Stimulated activated CD4-positive, alpha-beta T cell treated with anti-CD3 and anti-CD28 coated beads, Interleukin-1b, Interleukin-23, amount 100 ng/mL, for 24 hours (primary cell): Measurements from ENCODE around the gene CPM.

ENCODE experiments used
- DNase-seq, 4 experiments: peaks; one replicate each; pipeline ENCODE4 v3.0.0-alpha.2; 2020; ENCODE audit warnings: low read depth in 4 of 4, low spot score in 1 of 4

CPM gene

DNA sequence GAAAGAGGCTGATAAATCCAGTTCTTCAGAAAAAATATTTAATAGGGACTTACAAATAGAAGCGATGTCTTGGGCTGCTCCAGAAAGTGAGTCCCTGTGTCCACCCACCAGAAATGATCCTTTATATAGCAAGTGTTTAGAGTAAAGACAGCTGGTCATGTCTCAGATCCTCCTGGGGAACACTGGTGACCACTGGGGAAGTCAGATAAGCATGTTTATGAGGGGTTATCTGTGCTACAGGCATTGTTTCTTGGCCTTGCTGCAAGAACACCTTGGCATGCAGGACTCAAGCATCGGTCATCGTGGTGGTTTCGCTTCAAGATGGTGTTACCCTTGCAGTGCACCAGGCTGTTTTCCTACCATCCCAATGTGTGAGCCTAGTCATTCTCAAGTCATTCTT is 27.2 kb downstream of the CPM start:
- no peak for DNase-seq

DNA sequence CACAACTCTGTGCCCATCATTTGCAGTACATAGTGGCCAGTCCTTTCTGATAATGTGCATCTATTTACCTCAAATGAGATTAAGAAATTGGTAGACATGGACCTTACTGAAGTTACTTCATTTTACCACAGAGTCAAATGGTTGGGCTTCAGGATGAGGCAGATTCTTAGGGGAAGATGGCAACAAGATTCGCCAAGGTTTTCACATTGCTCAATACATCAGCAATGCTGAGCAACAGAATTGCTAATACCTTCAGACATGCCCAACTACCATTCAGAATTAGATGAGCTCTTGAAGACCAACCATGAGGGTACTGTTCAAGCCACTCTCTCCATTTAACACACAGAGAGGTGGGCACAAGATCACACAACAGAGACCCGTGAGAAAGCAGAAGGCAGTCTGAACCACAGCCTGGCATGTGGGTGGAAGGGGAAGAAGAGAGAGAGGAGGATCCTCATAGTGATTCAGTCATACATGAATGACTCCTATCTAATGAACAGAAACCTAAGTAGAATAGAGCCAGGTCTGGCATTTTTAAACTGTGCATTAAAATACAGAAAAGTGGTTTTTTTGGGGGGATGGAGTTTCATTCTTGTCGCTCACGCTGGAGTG is 28.5 kb downstream of the CPM start:
- DNase-seq = no peak

DNA sequence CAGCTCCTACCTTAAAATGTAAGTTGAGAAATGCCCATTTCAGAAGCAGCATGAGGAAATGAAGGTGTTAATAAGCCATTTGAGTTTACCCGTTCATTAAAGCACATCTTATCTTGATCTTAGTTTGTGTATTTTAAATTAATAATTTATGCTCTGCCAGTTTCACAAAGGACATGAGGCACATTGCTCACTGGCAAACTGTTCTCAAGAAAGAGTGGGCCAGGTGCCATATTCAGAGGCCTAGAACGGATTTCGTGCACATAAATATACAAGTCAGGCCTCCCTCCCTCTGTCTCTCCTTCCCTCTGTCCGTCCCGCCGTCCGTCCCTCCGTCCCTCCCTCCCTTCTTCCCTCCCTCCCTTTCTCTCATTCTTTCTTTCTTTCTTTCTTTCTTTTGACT is 29.5 kb downstream of the CPM start:
- no peak for DNase-seq

DNA sequence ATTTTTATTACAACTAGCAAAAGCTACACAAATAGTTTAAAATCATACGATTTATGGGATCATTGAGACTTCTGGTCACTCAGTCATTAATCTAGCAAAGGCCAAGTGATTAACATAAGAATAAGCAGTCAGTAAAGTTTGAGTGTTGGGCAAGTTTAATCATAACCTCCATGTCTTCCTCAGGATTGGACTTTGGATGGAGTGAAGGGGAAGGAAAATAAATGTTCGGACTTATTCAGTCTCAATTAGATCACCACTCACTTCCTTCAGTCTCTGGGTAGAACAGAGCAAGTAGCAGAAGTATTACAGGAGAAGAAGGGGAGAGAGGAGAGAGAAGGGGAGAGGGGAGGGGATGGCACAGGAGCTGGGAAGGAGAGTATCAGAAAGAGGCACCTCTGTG is 31.4 kb downstream of the CPM start:
- no peak for DNase-seq

DNA sequence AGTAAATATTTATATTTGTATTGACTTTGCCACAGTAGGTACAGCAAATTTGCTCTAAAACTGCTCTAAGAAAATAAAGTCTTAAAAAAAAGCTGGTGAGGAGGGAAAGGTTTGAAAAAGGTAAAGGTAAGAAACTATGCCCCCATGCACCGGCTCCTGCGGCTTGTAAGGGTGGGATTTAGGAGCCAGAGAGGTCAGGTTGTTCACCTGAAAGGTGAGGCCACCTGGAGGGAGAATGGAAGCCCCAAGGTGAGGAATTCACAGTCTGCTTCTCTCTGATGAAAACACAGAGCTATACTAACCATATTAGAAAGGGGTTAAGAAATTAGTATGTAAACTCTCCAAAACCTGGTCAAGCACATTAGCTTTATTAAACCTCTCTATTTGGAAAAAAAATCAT is 31.8 kb downstream of the CPM start:
- DNase-seq = no peak

DNA sequence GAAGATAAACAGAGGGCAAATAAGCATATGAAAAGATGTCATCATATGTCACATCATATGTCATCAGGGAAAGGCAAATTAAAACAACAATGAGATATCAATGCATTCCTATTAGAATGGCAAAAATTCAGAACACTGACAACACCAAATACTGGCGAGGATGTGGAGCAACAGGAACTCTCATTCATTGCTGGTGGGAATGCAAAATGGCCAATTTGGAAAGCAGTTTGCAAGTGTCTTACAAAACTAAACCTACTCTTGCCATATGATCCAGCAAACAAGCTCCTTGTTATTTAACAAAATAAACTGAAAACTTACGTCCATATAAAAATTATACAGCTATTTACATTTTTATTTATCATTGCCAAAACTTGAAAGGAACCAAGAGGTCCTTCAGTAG is 32.7 kb downstream of the CPM start:
- no peak for DNase-seq

DNA sequence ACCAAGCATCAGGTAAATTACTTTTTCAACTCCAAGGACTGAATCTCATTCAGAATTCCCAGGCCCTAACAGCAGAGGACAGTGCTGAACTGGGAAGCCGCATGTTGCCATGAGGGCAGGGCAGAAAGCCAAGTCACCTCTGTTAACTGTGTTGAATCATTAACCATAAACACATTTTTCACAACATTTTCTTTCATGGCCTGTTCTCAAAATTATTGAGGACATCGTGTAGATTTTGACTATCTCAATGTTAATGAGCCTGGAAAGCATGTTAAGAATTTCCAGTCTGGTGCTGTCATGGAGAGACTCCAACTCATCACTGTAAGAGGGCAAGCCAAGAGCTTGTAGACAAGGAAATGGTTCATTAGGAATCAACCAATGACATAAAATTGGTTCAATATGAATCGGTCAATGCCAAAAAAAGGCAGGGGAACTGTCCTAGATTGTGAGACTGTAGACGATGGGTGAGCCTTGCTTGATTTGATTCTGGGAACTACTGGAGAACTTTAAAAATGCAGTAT is 33.7 kb downstream of the CPM start:
- DNase-seq = no peak

DNA sequence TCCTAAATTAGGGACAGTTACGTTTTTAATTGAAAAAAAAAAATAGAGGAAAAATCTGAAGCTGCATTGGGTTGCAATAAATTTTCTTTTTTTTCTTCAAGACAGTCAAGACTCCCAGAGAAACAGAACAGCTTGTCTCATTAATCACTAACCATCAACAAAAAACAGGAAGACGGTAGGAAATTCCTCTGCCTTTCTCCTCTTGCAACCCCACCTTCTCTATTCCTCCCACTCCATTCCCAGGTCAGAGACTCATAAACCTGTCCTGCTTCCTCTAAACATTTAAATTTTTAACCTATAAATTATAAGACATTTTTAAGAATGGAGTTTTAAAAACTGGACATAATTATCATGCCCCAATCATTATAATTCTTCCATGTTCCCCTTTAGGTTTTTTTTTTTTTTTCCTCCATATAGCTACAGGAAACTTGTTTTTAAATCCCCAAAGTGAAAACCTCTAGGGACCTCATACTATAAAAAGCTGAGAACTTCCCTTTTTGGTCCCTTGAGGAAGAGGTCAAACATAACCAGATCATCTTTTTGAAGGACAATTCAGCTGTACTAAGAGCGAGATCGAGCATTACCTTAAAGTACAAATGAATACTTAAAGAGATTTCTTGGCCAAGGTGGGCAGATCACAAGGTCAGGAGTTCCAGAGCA is 36.0 kb downstream of the CPM start:
- no peak for DNase-seq

DNA sequence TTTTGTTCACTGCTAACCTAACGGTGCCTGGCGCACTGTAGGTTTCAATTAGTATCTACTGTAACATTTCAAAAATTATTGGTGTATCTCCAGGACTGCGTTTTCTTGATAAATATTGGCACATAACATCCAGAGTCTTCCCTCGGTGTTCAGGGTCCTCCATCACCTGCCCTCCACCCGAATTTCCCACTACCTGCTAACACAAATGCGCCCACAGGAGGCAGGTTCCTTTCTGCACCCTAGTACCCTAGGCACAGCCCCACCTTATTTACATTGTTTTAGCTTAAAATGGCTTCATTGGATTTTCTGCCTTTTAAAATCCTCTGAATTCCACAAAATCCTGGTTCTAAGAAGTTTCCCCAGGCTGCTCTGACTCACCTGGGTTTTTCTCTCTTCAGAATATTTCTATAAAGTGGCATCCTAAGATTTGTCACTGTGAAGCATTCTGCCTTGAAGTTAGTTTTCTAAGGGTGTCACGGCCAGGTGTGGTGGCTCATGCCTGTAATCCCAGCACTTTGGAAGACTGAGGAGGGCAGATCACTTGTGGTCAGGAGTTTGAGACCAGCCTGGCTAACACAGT is 38.6 kb downstream of the CPM start:
- DNase-seq = no peak

DNA sequence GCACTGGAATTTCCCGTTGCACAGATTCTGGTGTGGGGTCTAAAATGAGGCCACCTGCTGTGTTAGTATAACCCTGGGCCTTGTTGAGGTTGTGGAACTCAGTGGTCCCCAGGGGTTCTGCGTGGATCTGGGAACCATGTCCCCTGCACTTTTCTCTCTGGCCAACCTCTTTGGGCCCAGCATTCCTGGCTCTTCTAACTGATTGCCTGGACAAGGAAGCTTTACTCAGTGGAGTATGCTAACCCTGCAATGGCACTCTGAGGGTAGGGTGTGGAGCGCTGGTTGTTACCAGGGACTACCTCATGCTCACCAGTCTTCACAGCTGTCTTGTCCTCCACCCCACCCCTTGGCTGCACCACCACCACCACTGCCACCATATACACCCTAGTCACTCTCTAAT is 39.2 kb downstream of the CPM start:
- DNase-seq = no peak

DNA sequence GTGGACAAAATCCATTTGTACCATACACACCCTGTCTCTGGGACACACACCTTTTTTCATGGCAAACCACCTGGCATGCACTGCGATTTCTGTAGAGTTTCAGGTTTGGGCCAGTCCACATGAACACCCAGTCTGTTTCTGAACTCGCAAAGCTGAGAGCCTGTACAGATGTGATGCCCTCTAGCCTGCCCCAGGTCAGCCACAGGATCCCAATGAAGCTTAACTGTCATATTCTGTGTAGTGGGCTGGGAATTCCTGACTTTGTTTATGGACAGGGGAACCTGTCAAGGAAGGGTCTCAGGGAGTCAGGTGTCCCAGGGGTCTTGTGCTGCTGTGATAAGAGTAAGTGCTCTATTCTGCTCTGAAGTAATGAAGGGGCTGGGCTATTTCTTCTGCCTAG is 39.8 kb downstream of the CPM start:
- DNase-seq = no peak

DNA sequence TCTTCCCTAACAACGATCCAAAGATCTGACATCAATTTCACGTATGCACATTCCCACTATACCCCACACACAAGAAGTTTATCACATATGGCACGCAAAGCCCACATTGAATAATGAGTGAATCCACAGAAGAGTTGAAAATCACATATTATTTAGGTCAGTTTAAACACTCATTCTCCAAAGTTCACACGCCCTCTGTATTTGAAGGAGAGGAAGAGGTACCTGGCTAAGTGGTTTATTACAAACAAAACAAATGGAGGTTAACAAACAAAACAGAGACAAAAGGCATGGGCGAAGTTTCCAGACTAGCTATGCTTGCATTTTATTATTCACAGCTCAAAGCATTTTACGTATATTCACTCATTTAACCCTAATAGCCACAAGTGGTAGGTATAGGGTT is 41.8 kb downstream of the CPM start:
- no peak for DNase-seq

DNA sequence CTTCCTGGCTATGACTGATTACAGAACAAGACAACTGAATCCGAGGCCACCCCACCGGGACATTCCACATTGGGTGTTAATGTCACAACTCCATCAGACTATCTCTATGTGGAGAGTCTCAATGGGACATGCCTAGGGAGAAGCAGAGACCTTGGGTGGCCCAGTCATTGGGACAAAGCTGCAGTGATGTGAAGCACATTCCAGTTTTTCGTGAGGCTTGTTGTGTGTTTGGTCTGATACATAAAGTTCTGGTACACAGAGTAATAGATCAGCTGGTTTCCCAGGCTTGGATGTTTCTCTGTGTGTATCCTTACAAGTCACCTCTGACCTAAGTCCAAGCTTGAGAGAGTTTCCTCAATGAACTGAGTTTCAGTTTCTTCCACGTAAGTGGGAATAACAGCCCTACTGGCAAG is 42.3 kb downstream of the CPM start:
- DNase-seq = no peak

DNA sequence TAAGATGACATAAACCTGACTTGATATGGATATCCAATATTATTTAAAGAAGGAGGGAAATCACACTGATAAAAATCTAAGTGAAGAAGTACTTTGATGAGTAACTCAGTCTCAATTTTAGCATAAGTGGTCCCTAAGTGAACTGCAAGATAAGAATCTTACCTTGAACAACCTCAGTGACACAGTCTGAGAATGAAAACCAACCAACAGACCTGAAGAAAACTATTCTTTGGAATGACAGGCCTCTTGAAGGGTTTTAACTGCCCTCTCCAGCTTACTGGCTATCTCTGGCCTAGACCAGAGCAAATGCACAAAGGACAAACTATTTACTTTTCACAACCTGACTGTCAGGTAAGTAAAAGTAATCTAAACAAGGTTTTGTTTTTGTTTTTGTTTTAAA is 44.7 kb downstream of the CPM start:
- no peak for DNase-seq

DNA sequence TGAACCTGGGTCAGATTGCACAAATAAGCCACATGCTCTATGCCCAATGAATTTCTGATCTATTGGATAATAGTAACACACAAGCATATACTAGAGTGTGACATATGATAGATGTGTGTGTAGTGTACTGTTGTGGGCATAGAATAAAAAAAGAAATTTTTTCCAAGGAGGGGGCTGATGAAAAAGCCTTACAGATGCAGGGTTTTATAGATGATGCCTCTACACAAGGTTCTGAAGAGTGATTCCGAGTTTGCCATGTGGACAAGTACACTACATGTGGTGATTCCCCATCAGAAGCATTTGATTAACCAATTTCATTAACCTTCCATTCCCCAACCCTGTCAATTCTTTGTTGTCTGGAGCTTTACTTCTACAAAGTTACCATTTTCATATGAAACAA is 45.3 kb downstream of the CPM start:
- no peak for DNase-seq

DNA sequence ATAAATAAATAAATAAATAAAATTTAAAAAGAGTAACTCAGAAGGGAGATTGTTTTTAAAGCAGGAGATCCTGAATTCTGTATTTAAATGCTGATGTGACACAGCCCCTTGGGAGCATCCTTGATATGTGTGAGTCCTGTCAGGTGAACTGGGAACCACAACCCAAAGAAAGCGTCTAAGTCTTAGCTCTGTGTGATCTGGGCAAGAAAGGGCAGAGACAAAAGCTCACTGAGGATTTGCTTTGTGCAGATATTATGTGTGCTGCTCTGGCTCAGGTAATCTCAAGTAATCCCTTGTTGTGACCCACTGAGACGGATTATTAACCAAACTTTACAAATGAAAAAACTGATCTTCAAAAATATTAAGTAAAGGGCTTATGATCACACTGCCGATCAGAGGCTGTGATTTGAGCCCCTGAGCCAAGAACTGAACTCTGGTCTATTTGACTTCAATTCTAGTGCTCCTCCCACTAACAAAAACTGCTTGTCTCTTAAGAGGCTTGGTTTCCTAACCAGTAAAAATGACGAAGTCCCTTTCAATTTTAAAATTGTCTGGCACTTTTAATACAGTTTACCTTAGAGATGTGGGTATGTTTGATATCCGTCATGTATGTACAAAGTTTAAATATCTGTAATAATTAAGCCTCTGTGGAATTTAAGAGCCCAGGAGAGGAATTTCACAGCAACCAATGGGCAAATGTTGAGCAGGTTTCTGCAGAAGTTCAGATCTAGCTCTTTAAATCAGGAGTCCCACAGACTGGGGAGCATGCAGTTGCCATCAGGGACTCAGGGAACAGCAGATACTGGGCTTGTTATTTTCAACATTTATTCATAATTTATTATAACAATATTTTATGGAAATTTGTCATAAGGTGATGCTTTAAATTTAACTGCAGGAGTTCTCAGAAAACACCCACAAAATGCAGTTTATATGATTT is 46.1 kb downstream of the CPM start:
- no peak for DNase-seq

DNA sequence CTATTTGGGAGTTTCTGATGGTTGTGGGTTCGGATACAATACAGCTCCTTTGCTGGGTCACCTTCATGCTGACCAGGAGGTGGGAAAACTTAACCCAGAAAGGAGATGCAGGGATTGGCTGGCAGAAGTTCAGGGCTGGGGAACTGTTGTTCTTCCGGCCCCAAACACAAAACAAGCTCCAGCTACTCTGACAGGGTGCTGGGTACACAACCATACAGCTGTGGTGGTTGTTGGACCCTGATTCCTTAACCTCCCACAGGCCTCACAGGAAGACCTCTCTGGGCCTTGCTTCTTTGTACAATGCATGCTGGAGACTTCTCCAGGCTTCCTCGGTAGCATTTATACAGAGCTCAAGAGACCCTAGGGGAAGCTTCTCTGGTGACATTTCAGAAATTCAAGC is 47.6 kb downstream of the CPM start:
- DNase-seq = no peak

DNA sequence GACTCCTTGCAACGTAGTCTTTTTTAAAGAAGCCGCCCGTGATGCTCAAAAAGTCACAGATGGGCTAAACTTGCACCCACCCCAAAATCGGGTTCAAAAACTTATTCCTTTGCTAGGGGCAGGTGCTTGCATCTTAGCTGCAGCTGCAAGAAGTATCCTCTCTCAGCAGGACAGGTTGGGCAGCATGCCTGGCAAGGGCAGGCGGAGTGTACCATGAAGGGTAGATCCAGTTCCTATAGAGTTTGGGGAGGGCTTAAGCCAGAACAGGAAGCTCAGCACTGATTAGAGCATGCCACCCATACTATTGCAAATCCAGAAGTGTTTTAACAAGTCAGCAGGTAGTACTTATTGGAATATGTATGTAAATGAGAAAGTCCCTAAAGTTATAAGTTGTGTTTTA is 48.7 kb downstream of the CPM start:
- no peak for DNase-seq

DNA sequence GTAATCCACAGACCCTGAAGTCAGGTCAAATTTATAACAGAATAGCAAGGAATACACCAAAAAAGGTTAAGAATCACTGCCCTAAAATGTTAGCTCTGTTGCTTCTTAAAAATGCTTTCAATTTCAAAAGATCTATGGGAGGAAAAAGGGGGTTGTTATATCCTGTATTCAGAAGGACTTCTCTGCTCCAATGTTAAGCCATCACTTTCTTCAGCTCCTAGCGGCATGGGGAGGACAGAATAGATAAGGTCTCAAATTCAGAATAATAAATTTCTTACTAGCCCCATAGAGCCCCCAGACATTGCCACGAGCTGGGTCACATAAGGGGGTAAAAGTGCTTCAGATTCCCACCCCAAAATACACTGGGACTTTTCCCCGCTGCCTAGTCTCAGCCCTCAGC is 49.8 kb downstream of the CPM start:
- DNase-seq = no peak

DNA sequence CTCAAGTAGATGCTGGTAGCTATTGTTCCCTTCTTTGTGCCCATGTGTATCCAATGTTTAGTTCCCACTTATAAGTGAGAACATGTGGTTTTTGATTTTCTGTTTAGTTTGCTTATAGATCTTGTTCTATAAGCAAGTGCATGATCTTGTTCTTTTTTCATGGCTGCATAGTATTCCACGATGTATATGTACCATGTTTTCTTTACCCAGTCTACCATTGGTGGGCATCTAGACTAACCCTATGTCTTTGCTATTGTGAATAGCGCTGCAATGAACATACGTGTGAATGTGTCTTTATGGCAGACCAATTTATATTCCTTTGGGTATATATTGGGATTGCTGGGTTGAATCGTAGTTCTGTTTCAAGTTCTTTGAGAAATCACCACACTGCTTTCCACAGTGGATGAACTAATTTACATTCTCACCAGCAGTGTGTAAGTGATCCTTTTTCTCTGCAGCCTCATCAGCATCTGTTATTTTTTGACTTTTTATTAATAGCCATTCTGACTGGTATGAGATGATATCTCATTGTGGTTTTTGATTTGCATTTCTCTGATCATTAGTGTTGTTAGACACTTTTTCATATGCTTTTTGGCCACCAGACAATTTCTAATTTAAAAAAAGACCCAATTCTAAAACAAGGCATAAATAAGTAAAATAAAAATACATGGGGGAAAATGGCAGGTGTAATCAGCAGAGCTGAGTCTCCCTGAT is 50.6 kb downstream of the CPM start:
- DNase-seq = no peak

DNA sequence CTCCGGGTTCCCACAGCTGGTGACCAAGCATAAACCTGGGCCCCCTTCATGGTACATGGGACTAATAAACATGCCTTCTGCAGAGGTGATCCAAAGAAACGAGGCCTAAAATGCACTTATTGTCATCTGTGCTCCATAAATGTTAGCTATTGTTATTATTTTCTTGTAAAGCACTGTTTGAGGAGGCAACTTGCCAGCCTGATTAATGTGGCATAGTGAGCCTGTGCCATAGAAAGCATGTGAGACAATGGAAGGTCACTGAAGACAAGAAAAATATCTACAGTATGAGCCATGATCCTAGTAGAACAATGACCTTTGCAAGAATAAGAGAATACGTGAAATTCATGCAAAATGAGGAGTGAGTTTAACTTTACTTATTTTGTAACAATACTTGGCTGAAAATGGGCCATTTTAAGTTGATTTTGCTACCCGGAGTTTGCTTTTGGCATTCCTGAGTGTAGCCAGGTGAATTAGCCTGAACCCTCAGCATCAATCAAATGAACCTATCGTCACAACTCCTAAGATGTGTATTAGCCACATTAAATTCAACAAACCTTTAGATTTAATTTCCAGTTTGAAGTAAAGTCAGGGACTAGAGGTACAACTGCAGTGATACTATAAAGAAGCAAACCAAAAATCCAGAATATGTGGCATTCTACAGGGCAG is 52.2 kb downstream of the CPM start:
- no peak for DNase-seq
